ENCODE results near the gene MGMT.

GRCh38 chr10:129476431-129476830 is 9.4 kb downstream of the MGMT start:
- no peak for TF ChIP-seq CTCF (IDR thresholded peaks at IDR 0.05; ENCODE audit: low read length)
- TF ChIP-seq EZH2 (IDR thresholded peaks at IDR 0.05; ENCODE audit: borderline replicate concordance, low read length) = no peak

Data from OCI-LY1 (cell line).